Endothelial cell (in vitro differentiated cells): ENCODE data around the gene KCNMA1. TPM values are rescaled to one million over a fixed set of nuclear protein-coding genes. Genes with fewer than 3 reads are reported as not detected.

Experiments used
- DNase-seq: peaks from one replicate; pipeline ENCODE4 v3.0.0; 2021; ENCODE audit warnings: low spot score
- H3K27ac Mint-ChIP-seq: one replicate; pipeline ENCODE4 v1.8.0; 2021; ENCODE audit warnings: mixed read lengths, inconsistent platforms; ENCODE audit not compliant: unreplicated experiment
- H3K27me3 Mint-ChIP-seq: one replicate; pipeline ENCODE4 v1.8.0; 2021; ENCODE audit warnings: mild to moderate bottlenecking, moderate library complexity, mixed read lengths, inconsistent platforms; ENCODE audit not compliant: unreplicated experiment
- H3K36me3 Mint-ChIP-seq: one replicate; pipeline ENCODE4 v1.8.0; 2021; ENCODE audit warnings: mild to moderate bottlenecking, low read depth, mixed read lengths, inconsistent platforms; ENCODE audit not compliant: unreplicated experiment
- H3K4me1 Mint-ChIP-seq: one replicate; pipeline ENCODE4 v1.8.0; 2021; ENCODE audit warnings: mild to moderate bottlenecking, mixed read lengths, inconsistent platforms; ENCODE audit not compliant: unreplicated experiment
- H3K4me3 Mint-ChIP-seq: one replicate; pipeline ENCODE4 v1.8.0; 2021; ENCODE audit warnings: mild to moderate bottlenecking, mixed read lengths, inconsistent platforms; ENCODE audit not compliant: unreplicated experiment
- H3K9me3 Mint-ChIP-seq: one replicate; pipeline ENCODE4 v1.8.0; 2021; ENCODE audit warnings: mixed read lengths, inconsistent platforms; ENCODE audit not compliant: unreplicated experiment
- CTCF ChIP-seq: fragments of 200-600 bp; sonication (generic); IDR thresholded peaks from one replicate; pipeline ENCODE4 v1.5.0; 2021; ENCODE audit warnings: antibody characterized with exemption; ENCODE audit not compliant: unreplicated experiment
- total RNA-seq: library from RNA; stranded (reverse); fragmentation: NEBNext Ultra II Directional; extraction: Animal tissue kit (Norgen Biotek cat#: 25700); gene quantifications from one replicate; pipeline ENCODE4 v1.2.1, GENCODE V29; 2021; ENCODE audit not compliant: unreplicated experiment

Gene KCNMA1
- total RNA-seq, 1 donor from 2014 or later: 5.1 TPM

DNA sequence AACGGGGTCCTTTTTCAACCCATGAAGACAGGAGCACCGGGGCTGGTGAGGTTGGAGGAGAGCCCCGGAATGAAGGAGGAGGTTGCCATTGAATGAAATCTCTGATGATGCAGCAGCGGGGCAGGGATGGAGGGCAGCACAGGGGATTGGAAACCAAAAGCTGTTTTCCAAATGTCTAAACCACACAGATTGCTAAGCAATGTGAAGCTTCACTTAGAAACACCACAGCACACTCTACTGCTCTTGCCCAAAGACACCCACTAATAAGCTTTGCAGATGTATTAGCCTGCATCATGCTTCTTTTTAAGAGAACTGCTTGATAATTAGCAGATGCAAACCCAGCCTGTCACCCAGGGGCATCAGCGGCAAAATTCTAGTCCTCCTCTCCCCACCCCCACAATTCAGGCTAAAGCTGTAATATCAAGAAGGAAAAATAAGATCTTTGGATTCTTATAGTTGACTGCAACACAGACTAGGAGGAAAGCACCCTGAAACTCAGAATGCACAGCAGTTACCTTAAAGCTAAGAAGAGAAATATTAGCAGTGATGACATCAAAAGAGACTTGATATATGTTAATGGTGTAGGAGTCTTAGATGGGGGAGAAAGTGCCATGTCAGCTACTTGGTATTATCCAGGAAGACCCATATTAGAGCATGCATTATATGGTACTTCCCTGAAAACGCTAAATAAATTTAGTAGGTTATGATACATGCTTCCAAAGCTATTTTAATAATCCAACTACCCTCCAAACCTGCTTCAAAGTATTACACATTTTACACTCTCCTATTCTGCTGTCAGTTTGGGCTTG, 666.7 kb downstream of the KCNMA1 start:
- H3K27me3 Mint-ChIP-seq: no peaks in the 10 kb centered on the region

DNA sequence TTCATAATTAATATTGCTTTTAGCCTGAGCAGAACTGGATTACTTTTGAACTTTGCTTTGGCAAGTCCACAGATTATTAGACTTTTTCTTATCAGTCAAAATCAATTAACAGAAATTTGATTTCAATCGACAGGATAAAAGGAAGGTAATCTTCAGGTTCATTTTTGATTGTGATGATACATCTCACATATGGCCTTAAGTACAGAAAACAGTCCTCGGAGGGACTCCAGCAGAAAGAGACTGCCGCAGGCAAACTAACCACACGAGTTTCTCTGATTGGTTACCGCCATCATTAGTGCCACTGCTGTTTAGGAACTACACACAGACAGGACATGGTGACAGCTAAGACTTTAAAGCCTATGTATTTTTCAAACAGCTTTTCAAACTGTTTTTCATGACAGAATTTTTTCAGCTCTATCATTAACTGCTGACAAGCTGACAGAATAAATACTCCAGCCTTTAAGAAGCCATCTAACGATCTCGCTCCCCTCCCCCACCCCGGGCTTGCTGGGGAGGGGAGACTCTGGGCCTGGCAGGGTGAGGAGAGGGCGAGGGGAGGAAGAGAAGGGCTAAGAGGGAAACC, 668.2 kb downstream of the KCNMA1 start:
- Mint-ChIP-seq H3K36me3 (no peaks in the 10 kb centered on the region), H3K9me3 (no peaks in the 10 kb centered on the region), H3K27ac (no peak overlapping the region), H3K27me3 (no peaks in the 10 kb centered on the region), H3K4me1 (no peaks in the 10 kb centered on the region), H3K4me3 (no peak overlapping the region)
- no peak for TF ChIP-seq CTCF
- no peak for DNase-seq

More for the DNA sequence above, 666.7 kb downstream of the KCNMA1 start:
- no peak for TF ChIP-seq CTCF
- Mint-ChIP-seq H3K4me1 (no peaks in the 10 kb centered on the region), H3K27ac (no peak overlapping the region), H3K9me3 (no peaks in the 10 kb centered on the region), H3K36me3 (no peaks in the 10 kb centered on the region), H3K4me3 (no peak overlapping the region)
- DNase-seq: no peak

DNA sequence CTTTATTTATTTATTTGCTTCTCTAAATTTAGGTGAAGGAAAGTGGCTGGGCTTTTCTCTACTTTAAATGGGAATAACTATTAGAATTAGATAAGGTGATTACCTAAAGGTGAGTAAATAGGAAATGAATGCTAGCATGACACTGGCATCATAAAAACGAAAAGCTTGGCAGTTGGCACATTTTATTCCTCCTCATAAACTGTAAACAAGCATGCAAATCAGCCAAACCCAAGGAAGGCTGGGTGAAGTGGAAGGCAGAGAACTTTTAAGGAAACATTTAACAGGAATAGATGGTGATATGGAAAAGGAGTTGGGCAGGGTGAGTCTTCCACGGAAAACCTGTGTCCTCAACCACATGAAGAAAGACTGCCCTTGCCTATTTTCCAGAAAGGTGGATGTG, 669.1 kb downstream of the KCNMA1 start:
- H3K27ac Mint-ChIP-seq: no peak overlapping the region
- H3K4me1 Mint-ChIP-seq: no peaks in the 10 kb centered on the region

DNA sequence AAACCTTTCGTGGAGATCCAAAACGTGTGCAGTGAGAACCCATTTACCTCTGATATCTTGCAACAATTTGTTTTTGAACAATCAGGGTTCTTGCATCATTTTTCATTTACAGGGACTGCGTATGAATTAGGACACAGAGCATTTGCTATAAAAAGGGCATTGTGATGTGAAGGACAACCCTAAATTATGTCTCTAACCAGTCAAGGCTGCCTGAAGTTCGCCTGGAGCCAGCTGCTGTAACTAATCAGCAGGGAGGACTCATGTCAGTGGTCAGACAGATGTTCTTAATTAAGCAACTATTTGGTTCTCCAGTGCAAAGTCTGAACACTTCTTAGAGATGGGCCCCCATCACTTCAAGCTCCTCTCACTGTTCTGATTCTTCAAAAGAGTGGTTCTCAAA, 674.8 kb downstream of the KCNMA1 start:
- no peaks in the 10 kb centered on the region for H3K27me3 Mint-ChIP-seq
- H3K27ac Mint-ChIP-seq: no peak overlapping the region
- H3K4me3 Mint-ChIP-seq: no peak overlapping the region
- no peaks in the 10 kb centered on the region for H3K4me1 Mint-ChIP-seq
- no peaks in the 10 kb centered on the region for H3K36me3 Mint-ChIP-seq
- no peak for DNase-seq
- no peaks in the 10 kb centered on the region for H3K9me3 Mint-ChIP-seq
- TF ChIP-seq CTCF: no peak

More for the DNA sequence above, 669.1 kb downstream of the KCNMA1 start:
- Mint-ChIP-seq H3K4me3 (no peak overlapping the region), H3K27me3 (no peaks in the 10 kb centered on the region), H3K9me3 (no peaks in the 10 kb centered on the region), H3K36me3 (no peaks in the 10 kb centered on the region)
- DNase-seq: no peak
- no peak for TF ChIP-seq CTCF

DNA sequence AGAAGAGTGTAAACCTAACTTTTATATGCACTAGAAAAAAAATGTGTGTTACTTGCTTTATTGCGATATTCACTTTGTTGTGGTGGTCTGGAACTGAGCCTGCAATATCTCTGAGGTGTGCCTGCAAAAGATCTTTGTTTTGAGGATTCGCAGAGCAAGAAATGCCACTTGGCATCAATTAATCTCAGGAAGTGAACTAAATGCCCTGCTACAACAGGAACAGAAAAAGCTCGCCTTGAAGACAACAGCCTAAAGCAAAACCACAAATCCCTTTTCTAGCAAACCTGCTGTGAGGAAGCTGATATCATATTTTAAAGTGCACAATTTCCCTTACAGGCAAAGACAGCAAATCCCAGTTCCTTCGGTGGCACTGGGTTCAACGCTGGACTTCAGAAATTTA, 675.8 kb downstream of the KCNMA1 start:
- Mint-ChIP-seq H3K4me1 (no peaks in the 10 kb centered on the region), H3K4me3 (no peak overlapping the region), H3K27me3 (no peaks in the 10 kb centered on the region), H3K9me3 (no peaks in the 10 kb centered on the region), H3K27ac (no peak overlapping the region), H3K36me3 (no peaks in the 10 kb centered on the region)
- no peak for DNase-seq
- no peak for TF ChIP-seq CTCF
